ENCODE results near the gene ATP2C2.

- TF ChIP-seq POLR2AphosphoS5 (IDR thresholded peaks at IDR 0.05; ENCODE audit: low read depth, low read length) (no peak), TAF1 (IDR thresholded peaks at IDR 0.05; ENCODE audit: borderline replicate concordance, low read depth, low read length) (no peak), CTCF (IDR thresholded peaks at IDR 0.05) (no peak), REST (IDR thresholded peaks at IDR 0.05; ENCODE audit: low read depth, low read length) (no peak), JUND (IDR thresholded peaks at IDR 0.05) (no peak), MAX (IDR thresholded peaks at IDR 0.05; ENCODE audit: low read depth) (no peak)
These were observed 44.7 kb upstream of the ATP2C2 start for GRCh38 chr16:84323606-84324005.

Measured in SK-N-SH (cell line).